GM21529 (cell line): ENCODE measurements around the gene NOTO.
A peak's percentile ranks its signal among the peaks of the same experiment; 100 is the strongest.

ENCODE experiments used
- ATAC-seq: cut with Tn5 transposase; IDR thresholded peaks from one replicate; pipeline ENCODE4 v1.9.1; 2021; ENCODE audit not compliant: unreplicated experiment

The NOTO gene

DNA sequence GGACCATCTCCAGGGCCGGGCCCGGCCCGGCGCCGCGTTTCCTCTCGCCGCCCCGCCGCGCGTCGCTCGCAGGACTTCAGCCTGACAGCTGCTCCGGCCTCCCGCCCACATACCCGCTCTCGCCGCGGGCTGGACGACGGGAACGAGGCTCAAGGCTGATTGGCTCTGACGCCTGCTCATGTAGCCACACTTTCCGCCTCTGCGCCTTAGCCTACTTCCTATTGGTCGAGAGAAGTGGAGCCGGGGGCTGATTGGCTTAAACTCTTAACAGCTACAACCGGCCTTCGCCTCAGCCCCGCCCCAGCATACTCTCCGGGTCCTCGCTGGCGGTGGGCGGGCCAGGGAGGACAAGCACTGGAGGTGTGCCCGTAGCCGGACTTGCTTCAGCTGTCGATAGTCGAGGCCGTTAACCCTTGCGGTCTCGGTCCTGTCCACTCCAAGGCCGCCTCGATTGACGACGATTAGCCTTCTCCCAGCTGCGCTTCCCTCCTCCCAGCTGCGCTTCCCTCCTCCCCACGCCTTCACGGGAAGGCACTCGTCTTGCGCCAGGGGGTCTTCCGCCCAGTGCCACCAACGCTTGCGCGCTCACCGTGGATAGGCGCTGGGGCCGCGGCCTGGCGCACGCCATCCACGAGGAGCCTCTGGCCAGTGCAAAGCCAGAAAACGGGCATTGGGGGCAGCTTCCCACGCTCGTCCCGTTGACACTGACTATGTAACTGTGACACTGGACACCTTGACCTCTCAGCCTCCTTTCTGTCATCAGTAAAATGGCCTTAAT, 31.0 kb downstream of the NOTO start, which contains the start of gene PRADC1:
TSS of gene PRADC1 (minus strand) at position 86 of the 778 bp plus-strand sequence. CDS start at position 7, 79 bp downstream.
- peak; percentile 91 for ATAC-seq

DNA sequence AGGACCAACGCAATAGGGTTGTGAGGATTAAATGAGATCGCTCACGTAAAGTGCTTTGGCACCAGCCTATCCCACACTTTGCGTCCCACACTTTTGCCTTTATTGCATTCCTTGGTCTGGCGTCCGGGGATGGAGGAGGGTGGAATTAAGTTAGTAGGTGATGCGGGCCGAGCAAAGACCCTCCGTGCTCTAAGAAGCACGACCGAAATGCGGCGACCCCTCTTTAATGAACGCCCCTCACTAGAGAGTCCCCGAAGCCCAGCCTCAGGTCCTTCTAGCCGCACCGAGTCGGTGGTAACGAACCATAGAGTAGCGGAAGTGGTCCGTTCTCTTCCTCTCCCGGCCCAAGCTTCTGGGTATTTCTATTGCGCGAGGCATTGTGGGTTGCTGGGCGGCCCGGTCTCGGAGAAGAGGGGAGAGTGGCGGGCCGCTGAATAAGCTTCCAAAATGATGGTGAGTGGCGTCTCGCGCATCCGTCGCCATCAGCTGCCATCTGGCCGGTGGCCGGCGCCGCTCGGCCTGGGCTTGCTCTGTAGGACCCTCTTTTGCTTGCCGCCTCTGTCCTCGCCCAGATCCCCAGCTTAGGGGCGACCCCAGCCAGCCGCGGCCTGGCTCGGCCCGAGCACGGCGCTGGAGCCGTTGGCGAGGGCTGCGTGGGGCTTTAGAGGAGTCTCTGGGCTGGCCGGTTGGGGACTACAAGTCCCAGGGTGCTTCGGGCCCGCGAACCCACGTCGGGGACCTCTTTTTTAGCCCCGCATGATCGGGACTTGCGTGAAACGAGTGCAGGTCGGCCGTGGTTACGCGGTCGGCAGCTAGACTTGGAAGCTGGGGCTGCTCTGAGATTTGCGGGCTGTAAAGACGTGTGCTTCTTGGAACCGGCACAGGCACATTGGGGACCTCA, 31.8 kb downstream of the NOTO start, which contains the start of gene CCT7:
TSS of gene CCT7 (plus strand) at position 377 of the 901 bp plus-strand sequence. CDS start at position 448, 71 bp downstream.
- ATAC-seq: peak; percentile 64

DNA sequence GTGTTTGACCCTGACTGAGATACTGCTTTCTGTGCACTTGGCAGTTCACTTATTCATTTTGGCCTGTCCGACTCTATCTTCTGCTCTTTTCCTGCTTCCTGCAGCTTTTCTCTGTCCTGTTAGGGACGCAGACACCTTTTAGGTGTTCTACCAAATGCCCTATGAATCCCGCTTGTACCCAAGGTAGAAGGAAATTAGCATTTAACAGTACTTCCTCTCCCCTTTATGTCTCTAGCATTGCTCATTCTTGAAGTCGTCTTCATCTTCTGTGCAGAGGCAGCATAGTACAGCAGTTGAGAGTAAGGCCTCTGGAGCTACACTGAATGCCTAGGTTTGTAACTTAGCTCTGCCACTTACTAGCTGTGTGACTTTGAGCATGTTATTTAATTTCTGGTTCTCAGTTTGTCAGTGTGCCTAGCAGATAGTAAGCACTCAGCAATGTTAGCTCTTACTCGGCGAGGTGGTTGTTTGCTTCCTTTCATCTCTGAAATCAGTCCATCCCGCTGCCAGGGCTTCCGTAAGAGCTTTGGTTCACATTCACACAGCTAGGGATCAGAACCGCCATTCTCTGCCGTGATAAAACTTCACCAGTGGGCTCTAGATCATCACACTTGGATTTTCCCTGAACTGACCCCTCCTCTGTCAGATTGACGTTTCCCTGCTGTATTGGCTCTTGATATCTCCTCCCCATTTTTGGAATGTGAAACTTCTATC, 33.1 kb downstream of the NOTO start:
- no peak for ATAC-seq

DNA sequence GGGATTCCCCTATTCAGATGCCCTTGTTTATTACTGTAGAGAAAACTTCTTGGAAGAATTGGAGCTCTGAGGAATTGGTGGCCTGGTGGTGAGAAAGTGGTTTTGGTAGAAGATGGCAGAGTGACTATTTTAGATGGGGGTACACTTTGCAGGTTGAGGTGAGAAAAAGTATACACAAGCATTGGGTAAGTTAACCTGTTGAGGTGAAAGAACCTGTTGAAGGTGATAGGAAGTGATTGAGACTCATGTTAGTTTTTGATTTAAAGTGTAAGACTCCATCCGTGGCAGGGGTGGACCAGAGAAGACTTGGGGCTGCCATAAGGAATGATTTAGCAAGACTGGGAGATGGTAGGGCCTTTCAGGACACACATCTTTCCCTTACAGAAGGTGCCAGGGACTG, 34.8 kb downstream of the NOTO start:
- ATAC-seq: no peak

DNA sequence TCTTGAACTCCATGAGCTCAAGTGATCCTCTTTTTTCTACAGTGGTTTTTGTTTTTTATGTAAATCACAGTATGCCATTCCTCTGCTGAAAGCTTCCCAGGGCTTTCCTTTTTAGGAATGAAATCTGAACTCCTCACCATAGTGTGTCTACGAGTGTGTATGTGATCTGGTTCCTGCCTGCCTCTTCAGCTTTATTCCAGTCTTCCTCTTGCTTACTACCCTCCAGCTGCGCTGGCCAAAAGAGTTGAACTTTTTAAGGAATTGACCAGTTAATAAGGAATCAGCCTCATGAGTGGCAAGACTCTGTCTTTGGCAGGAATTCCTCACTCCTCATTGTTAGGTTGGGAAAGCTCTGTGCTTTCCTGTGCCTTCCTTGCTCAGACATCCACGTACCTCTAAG, 35.8 kb downstream of the NOTO start:
- ATAC-seq: no peak

DNA sequence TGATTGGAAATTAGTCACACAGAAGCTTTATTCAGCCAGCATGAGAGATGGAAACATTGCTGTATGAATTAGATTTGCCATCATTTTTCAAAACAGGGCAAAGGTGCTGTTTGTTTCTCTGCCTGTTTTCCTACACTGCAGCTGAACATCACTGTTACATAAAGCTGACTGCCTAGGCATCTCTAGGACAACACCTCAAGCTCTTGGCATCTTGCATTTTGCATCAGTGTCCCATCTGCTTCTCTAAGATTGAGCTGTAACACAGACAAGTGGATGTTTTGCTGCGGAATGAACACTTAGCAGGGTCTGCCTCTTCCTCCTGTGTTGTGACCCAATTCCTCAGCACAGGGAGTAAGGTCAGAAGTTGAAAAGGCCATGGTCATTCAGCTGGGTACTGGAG, 36.6 kb downstream of the NOTO start:
- no peak for ATAC-seq

DNA sequence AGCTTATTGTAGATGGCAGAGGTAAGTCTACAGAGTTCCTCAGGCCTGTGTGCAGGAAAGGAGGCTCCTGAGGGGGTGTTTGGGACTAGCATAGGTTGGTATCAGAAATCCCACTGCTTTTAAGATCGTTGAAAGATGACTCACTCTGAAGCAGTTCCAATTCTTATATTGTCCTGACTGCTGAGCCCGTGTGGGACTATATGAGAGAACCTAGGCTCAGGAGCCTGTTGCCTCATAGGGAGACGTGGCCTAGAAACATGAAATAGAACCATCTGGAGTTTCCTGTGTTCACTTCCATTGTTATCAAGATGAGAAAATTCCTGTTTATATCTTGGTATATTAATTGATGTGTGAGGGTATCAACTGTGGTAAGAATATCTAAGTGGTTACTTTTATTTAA, 37.4 kb downstream of the NOTO start:
- ATAC-seq: no peak

DNA sequence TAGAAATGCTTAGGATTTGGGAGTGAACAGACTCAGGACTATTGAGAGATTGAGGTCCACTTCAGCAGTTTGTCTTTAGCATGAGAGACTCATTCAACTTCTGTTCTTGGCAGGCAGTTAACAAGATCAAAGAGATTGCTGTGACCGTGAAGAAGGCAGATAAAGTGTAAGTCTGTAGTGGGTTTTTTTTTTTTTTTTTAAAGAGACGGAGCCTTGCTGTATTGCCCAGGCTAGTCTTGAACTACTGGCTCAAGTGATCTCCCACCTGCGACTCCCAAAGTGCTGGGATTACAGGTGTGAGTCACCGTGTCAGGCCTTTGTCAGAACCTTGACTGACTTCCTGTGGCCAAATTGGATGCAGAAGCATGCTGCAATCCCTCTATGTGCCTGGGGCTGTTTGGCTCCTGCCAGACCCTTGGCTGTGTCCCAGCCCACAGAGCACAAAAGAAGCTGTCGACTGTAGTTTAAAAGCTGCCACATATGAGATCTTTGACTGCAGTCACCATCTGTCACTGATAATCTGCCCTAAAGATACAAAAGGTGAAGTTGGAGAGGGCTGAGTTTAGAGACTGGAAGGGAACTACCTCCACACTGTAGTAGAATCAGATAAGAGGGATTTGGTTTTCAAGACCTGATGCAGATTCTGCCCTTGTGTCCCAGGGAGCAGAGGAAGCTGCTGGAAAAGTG, 41.7 kb downstream of the NOTO start:
- ATAC-seq: no peak

DNA sequence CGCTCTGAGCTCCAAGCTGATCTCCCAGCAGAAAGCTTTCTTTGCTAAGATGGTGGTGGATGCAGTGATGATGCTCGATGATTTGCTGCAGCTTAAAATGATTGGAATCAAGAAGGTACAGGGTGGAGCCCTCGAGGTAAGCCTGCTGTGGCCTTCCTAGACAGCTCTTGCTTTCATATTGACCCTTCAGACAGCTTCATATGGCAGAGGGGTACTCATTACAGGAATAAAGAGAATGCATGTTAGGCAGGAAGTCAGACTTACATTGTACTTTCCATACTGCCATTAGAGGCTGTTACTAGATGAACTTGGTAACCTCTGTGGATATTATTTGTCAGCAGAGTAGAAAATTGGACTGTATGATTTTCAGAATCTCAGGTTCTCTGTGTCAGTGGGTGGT, 42.2 kb downstream of the NOTO start:
- no peak for ATAC-seq

DNA sequence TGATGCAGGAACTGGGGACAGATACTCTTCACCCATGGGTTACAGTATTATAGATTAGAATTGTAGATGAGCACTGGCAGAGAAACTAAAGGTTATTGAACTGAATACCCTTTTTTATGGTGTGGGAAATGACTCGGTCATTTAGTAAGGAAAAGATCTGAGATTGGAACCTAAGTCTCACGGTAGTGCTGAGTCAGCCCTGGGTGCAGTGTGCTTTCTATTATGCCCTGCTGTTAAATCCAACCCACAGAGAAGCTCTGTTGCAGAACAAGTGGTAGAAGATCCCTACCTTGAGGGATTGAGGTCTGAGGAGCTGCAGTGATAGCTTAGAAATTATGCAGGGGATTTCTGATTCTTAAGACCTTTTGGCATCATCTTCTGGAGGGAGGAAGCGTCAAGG, 44.5 kb downstream of the NOTO start:
- ATAC-seq: no peak

DNA sequence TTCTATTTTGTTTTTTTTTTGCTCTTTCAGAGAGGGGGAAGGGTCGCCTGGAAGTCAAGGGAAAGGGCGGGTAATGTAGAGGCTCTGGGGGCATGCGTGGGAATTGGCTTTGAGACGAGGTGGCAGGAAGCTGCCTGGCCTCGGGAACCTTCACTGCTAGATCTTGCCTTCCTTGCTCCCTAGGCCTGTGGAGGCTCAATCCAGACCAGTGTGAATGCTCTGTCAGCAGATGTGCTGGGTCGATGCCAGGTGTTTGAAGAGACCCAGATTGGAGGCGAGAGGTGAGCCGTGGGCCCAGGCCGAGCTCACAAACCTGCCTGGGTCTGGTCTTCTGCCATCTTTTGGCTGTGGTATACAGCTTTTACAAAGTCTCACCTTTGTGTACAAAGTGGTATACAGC, 47.3 kb downstream of the NOTO start:
- no peak for ATAC-seq

DNA sequence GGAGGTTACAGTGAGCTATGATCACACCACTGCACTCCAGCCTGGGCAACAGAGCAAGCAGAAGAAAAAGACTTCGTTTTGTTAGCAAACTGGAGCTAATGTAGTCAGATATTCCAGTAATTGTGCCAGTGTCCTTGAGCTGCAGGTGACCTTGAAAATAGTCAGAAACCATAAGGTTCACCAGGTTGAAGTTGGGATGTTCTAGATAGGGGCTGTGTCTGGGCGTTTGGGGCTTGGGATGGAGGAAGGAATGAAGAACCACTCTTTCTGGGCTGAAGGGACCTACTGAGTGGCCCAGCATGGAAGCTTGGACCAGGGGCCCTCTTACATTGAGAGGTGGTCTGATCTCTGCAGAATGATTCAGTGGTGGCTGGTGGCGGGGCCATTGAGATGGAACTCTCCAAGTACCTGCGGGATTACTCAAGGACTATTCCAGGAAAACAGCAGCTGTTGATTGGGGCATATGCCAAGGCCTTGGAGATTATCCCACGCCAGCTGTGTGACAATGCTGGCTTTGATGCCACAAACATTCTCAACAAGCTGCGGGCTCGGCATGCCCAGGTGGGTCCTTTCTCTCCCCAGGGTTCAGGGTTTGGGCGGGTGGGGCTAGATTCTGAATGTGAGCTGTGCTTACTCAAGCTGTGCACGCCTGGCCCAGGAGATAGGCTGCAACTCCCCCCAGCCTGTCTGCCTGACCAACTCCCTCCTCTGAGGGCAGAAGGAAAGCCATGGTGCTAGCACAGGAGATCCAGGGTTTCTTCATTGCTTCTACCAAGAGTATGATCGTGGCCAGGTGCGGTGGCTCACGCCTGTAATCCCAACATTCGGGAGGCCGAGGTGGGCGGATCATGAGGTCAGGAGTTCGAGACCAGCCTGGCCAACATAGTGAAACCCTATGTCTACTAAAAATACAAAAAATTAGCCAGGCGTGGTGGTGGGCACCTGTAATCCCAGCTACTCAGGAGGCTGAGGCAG, 48.8 kb downstream of the NOTO start:
- no peak for ATAC-seq

DNA sequence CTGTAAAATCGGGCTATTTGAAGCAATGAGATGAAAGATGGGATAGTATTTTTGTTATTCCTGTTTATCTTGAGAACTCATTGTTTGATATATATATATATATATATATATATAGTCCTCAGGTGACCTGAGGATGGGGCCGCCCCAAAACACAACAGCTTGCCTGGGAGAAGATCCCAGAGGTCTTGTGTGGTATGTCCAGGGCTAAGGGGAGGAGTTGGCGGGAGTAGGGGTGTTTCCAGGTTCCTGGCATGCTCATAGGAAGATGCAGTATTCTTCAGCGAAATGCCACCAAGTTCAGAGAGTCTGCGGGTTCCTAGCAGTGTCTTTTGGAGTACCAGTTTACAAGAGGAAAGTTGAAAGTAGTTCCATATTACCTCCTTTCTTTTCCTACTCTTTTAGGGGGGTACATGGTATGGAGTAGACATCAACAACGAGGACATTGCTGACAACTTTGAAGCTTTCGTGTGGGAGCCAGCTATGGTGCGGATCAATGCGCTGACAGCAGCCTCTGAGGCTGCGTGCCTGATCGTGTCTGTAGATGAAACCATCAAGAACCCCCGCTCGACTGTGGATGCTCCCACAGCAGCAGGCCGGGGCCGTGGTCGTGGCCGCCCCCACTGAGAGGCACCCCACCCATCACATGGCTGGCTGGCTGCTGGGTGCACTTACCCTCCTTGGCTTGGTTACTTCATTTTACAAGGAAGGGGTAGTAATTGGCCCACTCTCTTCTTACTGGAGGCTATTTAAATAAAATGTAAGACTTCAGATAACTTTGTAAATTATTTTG, 50.1 kb downstream of the NOTO start:
- no peak for ATAC-seq

DNA sequence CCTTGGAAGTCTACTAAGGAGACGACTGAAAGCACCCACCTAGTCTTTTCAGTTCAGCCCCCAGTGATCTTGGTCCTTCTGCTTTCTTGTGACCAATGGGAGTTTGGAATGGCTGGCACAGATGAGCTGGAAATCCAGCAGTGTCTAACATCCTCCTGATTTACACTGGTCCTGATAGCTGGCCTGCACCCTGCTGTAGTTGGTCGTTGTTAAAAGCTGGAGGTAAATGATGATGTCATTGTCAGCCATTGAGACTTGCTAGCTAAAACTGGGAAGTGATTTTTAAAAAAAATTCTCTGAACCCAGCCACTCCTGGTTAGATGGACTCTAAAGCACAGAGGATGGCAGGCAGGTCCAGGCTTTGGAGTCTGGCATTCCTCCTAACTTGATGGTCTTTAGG, 51.0 kb downstream of the NOTO start:
- ATAC-seq: no peak

DNA sequence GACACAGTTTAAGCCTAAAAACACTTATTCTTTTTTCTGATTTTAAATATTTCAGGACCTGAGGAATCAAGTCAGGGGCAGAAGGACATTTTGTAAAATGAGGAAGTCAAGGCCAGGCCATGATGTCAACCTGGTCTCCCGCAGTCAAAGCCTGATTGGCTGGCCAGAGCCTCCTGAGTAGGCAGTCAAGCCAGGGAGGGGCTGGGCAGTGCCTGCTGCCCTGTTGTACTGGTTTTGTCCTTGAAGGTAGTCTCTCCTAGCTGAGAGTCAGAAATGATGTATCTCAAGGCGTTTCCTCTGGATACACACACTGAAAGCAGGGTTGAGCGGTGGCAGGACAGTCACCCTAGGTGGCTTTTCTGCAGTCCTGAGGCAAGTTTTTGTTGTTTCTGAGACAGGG, 51.5 kb downstream of the NOTO start:
- ATAC-seq: no peak

DNA sequence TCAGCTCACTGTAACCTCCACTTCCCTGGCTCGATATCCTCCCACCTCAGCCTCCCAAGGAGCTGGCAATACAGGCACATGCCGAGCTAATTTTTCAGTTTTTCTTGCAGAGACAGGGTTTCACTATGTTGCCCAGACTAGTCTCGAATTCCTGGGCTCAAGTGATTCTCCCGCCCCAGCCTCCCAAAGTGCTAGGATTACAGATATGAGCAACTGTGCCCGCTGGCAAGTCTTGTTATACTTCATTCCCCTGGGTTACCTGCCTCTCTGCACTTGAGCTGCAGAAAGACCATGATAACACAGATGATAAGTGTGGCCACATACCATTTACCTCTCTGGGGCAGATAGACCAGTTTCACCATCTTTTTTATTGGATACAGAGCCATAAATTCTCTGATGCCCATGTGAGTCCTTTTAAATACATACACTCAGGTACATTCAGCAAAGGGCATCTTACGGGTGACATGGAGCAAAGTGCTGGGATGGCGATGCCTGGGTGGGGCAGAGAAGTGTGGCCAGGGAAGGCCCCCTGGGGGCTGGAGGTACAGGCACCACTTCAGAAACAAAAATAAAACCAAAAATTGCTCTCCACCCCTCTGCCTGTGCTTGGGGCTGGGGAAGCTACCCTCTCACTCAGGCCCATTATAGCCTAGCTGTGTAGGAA, 52.1 kb downstream of the NOTO start:
- no peak for ATAC-seq

DNA sequence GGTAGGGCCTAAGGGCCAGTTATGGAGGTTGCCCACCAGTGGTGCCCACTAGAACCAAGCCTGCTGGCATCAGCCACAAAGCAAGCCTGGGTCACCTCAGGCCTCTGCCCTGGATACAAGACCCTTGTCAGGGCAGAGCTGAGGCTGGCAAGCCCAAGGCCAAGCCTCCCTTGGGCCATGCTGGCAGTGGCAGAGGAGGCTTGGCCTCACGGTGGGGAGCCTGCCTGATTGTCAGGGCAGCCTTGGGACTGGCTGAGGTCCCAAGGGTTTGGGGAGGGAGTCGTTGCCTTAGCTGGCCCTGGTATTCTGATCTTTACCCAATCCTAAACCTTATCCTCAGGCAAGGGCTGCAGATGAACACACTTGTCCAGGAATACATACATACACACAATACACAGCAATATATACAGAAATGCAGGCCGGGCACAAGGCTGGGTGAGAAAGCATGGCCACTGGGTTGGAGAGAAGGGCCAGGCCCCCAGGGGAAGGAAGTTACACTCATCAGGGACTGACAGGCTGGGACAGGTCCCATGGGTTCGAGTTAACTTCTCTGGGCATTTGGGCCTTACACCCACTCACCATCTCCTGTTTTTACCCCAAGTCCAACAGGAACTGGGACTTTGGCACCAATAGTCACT, 52.8 kb downstream of the NOTO start:
- no peak for ATAC-seq
